Omental fat pad (tissue), 4 donors: ENCODE results near the gene MAP3K8. TPM values are rescaled to one million over a fixed set of nuclear protein-coding genes. Genes with fewer than 3 reads are reported as not detected.
A peak's percentile ranks its signal among the peaks of the same experiment; 100 is the strongest.
"Not testable (repeated sequence)": the region's sequence is repeated elsewhere in the genome, so short reads cannot be mapped to it uniquely, and the experiment has no call there.

Source experiments
- ATAC-seq: fragments of 150-250 bp; one replicate; pipeline ENCODE4 v1.9.1; 2016; ENCODE audit warnings: mild to moderate bottlenecking, moderate library complexity; ENCODE audit not compliant: low FRiP score
- DNase-seq: peaks from one replicate; pipeline ENCODE4 v3.0.0-alpha.2; 2019; ENCODE audit warnings: low spot score
- CTCF ChIP-seq, 3 donors: fragments of 450-650 bp; IDR thresholded peaks; one replicate each; pipeline ENCODE4 v1.5.1; 2016 to 2017; ENCODE audit warnings: antibody characterized with exemption in 3 of 3, mild to moderate bottlenecking in 3 of 3, moderate library complexity in 2 of 3
- total RNA-seq, 4 donors: library from RNA; depleted of rRNA; stranded (reverse); fragments of >200 nt; gene quantifications; one replicate each; pipeline ENCODE4 v1.1.0, GENCODE V29; 2016

The MAP3K8 gene
- total RNA-seq, 4 donors from 2014 or later = 52.3 to 113 (median 78.9) TPM

- ATAC-seq = no peak
- DNase-seq = no peak
- TF ChIP-seq CTCF (IDR thresholded peaks at IDR 0.05) = no peak
Observed at GRCh38 chr10:30420766-30421165, 13.2 kb upstream of the MAP3K8 start.

- TF ChIP-seq CTCF (IDR thresholded peaks at IDR 0.05) = no peak
- no peak for ATAC-seq
- no peak for DNase-seq
Observed at GRCh38 chr10:30422151-30422695, 11.8 kb upstream of the MAP3K8 start.

GRCh38 chr10:30422981-30423654 is 10.9 kb upstream of the MAP3K8 start:
- TF ChIP-seq CTCF (IDR thresholded peaks at IDR 0.05) = no peak
- DNase-seq = no peak
- ATAC-seq = peak; percentile 85

- peak; percentile 13 for ATAC-seq
- DNase-seq = not testable (repeated sequence)
Observed at GRCh38 chr10:30423655-30424275, 10.2 kb upstream of the MAP3K8 start.

GRCh38 chr10:30425336-30426075 is 8.5 kb upstream of the MAP3K8 start:
- no peak for TF ChIP-seq CTCF (IDR thresholded peaks at IDR 0.05)
- DNase-seq = no peak
- ATAC-seq = no peak

GRCh38 chr10:30430544-30431298 is 3.3 kb upstream of the MAP3K8 start:
- DNase-seq (no peak), ATAC-seq (no peak)
- TF ChIP-seq CTCF (IDR thresholded peaks at IDR 0.05) = no peak

GRCh38 chr10:30431435-30431911 is 2.5 kb upstream of the MAP3K8 start:
- ATAC-seq (peak; percentile 26), DNase-seq (no peak)
- TF ChIP-seq CTCF (IDR thresholded peaks at IDR 0.05) = no peak
